Measurements from ENCODE around the gene CHST5. TPM values are rescaled to one million over a fixed set of nuclear protein-coding genes. Genes with fewer than 3 reads are reported as not detected.
"Not testable (repeated sequence)": the region's sequence is repeated elsewhere in the genome, so short reads cannot be mapped to it uniquely, and the experiment has no call there.

The CHST5 gene
- total and polyA plus RNA-seq, 2 donors (not counting 1 experiment from before 2014, with no cell fraction given) = 0.99 TPM; not detected in 1

GRCh38 chr16:75516189-75516966, 19.5 kb downstream of the CHST5 start:
- DNase-seq (peak; percentile 65), ATAC-seq (ENCODE audit: low read depth) (peak; percentile 5)
- peak overlapping the region; percentile 95 for H2AFZ ChIP-seq (ENCODE audit: insufficient read depth, low read depth, low read length, poor library complexity, severe bottlenecking)
- not testable (repeated sequence) for H3K79me2 ChIP-seq (ENCODE audit: control insufficient read depth, insufficient read depth, low read length); H3K9me3 ChIP-seq (ENCODE audit: control extremely low read depth in 1 of 3, control insufficient read depth in 2 of 3, insufficient read depth in 1 of 3, low read length in 2 of 3); H3K9me3 Mint-ChIP-seq (ENCODE audit: insufficient read depth); H3K27me3 Mint-ChIP-seq; H3K27me3 ChIP-seq (replicated peaks in 1 of 4; ENCODE audit: control extremely low read depth in 1 of 4, control insufficient read depth in 3 of 4, insufficient read depth in 4 of 4, low read length in 3 of 4); H4K20me1 ChIP-seq (ENCODE audit: control insufficient read depth, insufficient read depth, low read length, poor library complexity, severe bottlenecking); H3K36me3 ChIP-seq (replicated peaks in 1 of 2; ENCODE audit: control extremely low read depth in 1 of 2, control insufficient read depth in 1 of 2, extremely low read depth in 1 of 2, insufficient read depth in 2 of 2, low read length in 1 of 2)
- ChIA-PET POLR2A (interaction anchor here (0.8 to 1.6 kb wide), 7 partner anchors 30 to 248 kb away, joined by 3 to 7 read pairs (median 4); partner anchors contain the start of genes ADAT1, CFDP1, KARS1 and TERF2IP), CTCF (interaction anchor here (0.9 to 3.2 kb wide), 22 partner anchors 8 to 250 kb away, joined by 3 to 16 read pairs (median 8); partner anchors contain the start of genes ADAT1, CFDP1, KARS1 and TERF2IP)
- peak overlapping the region; percentile 92 for H3K4me3 Mint-ChIP-seq
- H3K4me1 Mint-ChIP-seq = peaks cover 12% of the 10 kb centered on the region
- peaks cover 0 to 13% of the 10 kb centered on the region in 2 donors for H3K4me1 ChIP-seq (ENCODE audit: control insufficient read depth in 2 of 2, insufficient read depth in 2 of 2, low read length in 2 of 2)
- H3K27ac Mint-ChIP-seq = peak overlapping the region; percentile 28
- peak overlapping the region in 1 of 2 donors; percentile 74 for H3K27ac ChIP-seq (ENCODE audit: low read length in 2 of 2)
- peak overlapping the region; percentile 89 for H3K4me2 ChIP-seq (replicated peaks; ENCODE audit: low read depth, low read length, poor library complexity, severe bottlenecking)
- intact Hi-C loops (cut with micrococcal nuclease) = loop anchor here (2.0 kb wide), 2 partner anchors 368 to 1674 kb away; partner anchors contain the start of genes MON1B and ZFP1
- 4% methylated on average over 35 of the region's 42 CpGs for WGBS (ENCODE audit: insufficient coverage)
- peak overlapping the region in 4 of 5 experiments; percentile 75 to 95 (median 91) for H3K4me3 ChIP-seq (ENCODE audit: control extremely low read depth in 1 of 5, extremely low read depth in 1 of 5, insufficient read depth in 1 of 5, low read depth in 2 of 5, low read length in 4 of 5)
- peak overlapping the region; percentile 87 for H3K9ac ChIP-seq (ENCODE audit: low read length)

- WGBS (ENCODE audit: insufficient coverage) = 91% methylated on average over 6 of the region's 11 CpGs
Measured at GRCh38 chr16:75514296-75514695, 21.6 kb downstream of the CHST5 start.

More at GRCh38 chr16:75514296-75514695, 21.6 kb downstream of the CHST5 start:
- Mint-ChIP-seq H3K4me3 (no peak overlapping the region), H3K4me1 (peaks cover 12% of the 10 kb centered on the region), H3K27me3 (no peaks in the 10 kb centered on the region), H3K27ac (no peak overlapping the region), H3K9me3 (ENCODE audit: insufficient read depth) (no peaks in the 10 kb centered on the region)
- DNase-seq (no peak), ATAC-seq (ENCODE audit: low read depth) (no peak)
- no peak overlapping the region for H3K4me3 ChIP-seq (ENCODE audit: control extremely low read depth in 1 of 5, extremely low read depth in 1 of 5, insufficient read depth in 1 of 5, low read depth in 2 of 5, low read length in 4 of 5)
- no peaks in the 10 kb centered on the region for H3K79me2 ChIP-seq (ENCODE audit: control insufficient read depth, insufficient read depth, low read length)
- H3K4me1 ChIP-seq (ENCODE audit: control insufficient read depth in 2 of 2, insufficient read depth in 2 of 2, low read length in 2 of 2) = peaks cover 0 to 13% of the 10 kb centered on the region in 2 donors
- no peak overlapping the region for H2AFZ ChIP-seq (ENCODE audit: insufficient read depth, low read depth, low read length, poor library complexity, severe bottlenecking)
- ChIA-PET POLR2A (no interaction called here), CTCF (interaction anchor here (1.0 kb wide), 1 partner anchor 42 kb away, joined by 4 read pairs; no protein-coding TSS in a partner anchor)
- H3K4me2 ChIP-seq (replicated peaks; ENCODE audit: low read depth, low read length, poor library complexity, severe bottlenecking) = no peak overlapping the region
- H3K27me3 ChIP-seq (replicated peaks in 1 of 4; ENCODE audit: control extremely low read depth in 1 of 4, control insufficient read depth in 3 of 4, insufficient read depth in 4 of 4, low read length in 3 of 4) = no peaks in the 10 kb centered on the region
- intact Hi-C loops (cut with micrococcal nuclease) = no loop called here
- no peak overlapping the region for H3K27ac ChIP-seq (ENCODE audit: low read length in 2 of 2)
- H4K20me1 ChIP-seq (ENCODE audit: control insufficient read depth, insufficient read depth, low read length, poor library complexity, severe bottlenecking) = no peaks in the 10 kb centered on the region
- TF ChIP-seq CTCF (IDR thresholded peaks at IDR 0.05) (no peak), EZH2 (IDR thresholded peaks at IDR 0.05; ENCODE audit: borderline replicate concordance, insufficient read depth, low read depth, low read length, poor library complexity, severe bottlenecking) (no peak)
- H3K36me3 ChIP-seq (replicated peaks in 1 of 2; ENCODE audit: control extremely low read depth in 1 of 2, control insufficient read depth in 1 of 2, extremely low read depth in 1 of 2, insufficient read depth in 2 of 2, low read length in 1 of 2) = no peaks in the 10 kb centered on the region
- no peak overlapping the region for H3K9ac ChIP-seq (ENCODE audit: low read length)
- H3K9me3 ChIP-seq (ENCODE audit: control extremely low read depth in 1 of 3, control insufficient read depth in 2 of 3, insufficient read depth in 1 of 3, low read length in 2 of 3) = no peaks in the 10 kb centered on the region

Measured in B cell (primary cell).